ENCODE data around the gene PAX8.
"Not testable (repeated sequence)": the region's sequence is repeated elsewhere in the genome, so short reads cannot be mapped to it uniquely, and the experiment has no call there.

The PAX8 gene

DNA sequence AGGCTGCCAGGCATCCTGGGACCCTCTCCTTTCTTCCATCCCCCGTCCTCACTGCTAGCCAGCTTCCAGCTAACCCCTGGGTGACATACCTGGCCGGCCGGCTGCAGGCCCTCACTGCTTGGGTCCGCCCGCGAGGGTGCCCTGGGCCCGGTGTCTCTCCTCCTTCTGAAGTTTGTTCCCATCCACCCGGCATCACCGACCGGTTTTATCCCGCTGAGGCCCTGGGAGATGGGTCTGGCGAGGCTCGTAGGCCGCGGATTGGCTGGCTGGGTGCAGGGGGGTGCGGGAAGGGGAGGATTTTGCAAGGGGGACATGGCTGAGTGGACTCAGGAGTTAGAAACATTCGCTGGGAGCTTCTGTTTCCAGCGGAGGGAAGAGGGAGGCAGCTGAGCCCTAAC lies at the start of gene PAX8:
Gene PAX8 (minus strand): TSS at position 180 of the 398 bp plus-strand sequence. CDS start 527 bp downstream, outside the sequence.
- no peak for DNase-seq

GRCh38 chr2:113328043-113328442 lies 49.3 kb upstream of the PAX8 start:
- DNase-seq: no peak

DNA sequence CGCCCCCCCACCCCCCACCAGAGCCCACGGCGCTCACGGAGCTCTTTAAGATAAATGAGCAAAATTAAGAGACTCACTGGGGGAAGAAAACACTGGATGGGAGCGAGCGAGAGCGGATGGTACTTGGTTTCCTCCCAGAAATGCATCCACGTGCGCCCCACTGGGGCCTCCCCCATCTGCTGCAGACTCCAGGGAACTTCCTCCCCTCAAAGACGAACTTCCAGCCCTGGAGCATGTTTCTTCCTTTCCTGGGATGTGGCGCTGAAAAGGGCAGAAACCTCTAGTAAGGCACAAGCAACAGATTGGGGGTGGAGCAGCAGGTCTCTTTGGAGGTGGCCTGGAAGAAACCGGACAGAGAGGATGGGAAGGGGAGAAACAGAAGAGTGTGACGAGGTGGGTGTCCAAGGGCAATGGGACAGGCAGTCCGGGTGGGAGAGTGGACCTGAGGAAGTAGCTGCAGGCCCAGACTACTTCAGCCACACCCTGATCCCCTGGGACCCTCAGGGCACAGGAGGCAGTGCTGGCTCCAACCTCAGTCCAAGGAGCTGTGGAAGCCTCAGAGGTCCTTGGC lies 46.5 kb upstream of the PAX8 start:
- DNase-seq: not testable (repeated sequence)

- peak; percentile 32 for DNase-seq
Measured at GRCh38 chr2:113324684-113325160, 46.0 kb upstream of the PAX8 start.

DNA sequence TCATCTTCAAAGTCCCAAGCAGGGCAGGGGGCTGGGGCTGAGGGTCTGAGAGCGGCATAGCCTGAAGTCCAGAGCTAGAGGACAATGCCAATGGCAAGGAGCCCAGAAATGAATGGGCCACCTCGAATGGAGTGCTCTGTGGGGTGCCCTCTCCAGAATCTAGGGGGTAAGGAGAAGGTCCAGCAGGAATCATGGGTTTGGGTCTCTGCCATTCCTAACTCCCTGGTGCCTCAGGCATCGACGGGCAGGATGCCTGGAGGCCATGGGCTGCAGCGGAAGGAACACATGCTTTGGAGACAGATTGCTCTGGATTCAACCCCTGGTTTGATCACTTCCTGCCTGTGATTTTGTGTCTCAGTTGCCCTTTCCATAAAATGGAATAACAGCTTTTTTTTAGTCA lies 44.4 kb upstream of the PAX8 start:
- not testable (repeated sequence) for DNase-seq

DNA sequence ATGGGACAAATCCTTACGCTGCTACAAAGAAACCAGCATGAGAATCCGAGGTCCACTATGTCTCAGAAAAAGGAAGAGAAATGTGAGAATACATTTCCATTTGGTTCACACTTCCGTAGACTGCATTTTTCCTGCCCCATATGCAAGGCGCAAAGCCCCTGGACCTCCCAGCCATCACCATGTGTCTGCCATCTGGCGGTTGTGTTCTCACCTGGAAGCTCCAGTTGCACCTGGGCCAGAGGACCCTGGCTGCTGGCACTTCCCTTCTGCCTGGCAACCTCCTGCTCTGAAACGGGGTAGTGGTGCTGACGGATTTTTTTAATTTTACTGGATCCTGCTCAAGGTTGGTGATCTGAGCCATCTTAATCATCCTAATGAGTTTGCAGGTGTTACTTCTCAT lies 41.4 kb upstream of the PAX8 start:
- DNase-seq: not testable (repeated sequence)

DNA sequence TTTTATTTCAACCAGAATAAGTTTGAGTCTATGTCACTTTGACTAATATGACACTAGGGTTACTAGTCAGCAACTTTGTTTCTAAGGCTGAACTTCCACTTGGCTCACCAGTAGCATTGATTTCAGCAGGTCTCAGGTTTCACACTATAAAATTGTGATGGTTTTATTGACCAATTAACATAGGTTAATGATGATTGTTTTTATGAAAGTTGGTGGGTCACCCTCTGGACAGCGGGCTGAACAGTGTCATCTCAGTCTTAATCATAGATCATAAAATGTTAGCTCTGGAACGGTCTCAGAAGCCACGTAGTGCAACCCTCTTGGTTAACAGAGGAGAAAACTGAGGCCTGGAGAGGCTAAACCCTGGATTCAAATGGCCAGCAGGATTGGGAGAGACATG lies 40.2 kb upstream of the PAX8 start:
- DNase-seq: not testable (repeated sequence)

DNA sequence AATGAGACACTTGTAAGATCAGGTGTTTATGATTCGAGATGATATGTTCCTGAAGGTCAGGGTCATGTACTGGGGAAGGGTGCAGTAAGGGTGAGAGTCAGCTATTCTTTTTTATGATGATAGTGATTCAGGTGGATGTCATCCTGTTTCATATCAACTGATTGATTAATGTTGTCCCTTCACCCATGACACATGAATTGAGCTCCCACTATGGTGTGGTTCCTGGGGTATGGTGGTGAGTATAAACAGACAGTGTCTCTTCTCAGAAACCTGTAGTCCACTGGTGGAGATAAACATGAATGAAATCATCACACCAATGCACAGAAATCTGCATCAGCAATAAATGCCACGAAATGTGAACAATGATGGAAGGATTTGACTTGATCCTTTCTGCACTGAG lies 37.4 kb upstream of the PAX8 start:
- no peak for DNase-seq

- not testable (repeated sequence) for DNase-seq
Measured at GRCh38 chr2:113314663-113315062, 35.9 kb upstream of the PAX8 start.

DNA sequence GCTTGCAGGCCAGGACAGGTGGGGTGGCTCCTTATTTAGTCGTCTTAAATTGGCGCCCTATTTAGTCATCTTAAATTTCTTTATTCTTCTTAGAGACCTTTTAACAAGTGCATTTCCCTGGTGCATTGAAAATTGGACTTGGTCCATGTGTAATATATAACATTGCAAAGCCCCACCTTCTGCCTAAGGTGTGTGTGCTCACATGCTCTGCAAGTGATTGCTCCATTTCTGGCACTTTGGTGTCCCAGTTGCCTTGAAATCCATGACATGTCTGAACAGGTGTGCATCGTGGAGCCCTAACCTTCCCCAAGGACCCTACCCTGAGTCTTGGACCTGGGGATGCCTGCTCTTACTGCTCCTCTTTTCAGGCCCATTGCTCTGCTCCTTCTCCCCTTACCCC lies 35.5 kb upstream of the PAX8 start:
- DNase-seq: not testable (repeated sequence)

DNA sequence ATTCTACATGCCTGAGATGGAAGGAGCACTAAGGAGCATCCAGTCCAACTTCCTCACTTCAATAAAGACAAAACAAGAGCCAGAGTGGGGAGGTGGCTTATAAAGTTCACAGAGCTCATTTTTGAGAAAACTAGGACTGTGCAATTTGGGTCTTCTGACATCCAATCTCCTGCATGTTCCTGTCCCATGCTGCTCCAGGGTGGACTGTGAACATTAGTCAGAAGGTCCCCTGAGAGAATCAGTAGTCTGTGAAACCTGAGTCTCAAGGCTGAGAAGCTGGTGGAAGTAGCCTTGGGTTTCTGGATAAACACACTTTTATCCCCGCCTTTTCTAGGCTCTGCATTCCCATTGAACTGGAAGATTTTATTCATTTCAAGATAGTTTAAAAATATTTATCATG lies 33.1 kb upstream of the PAX8 start:
- DNase-seq: not testable (repeated sequence)

DNA sequence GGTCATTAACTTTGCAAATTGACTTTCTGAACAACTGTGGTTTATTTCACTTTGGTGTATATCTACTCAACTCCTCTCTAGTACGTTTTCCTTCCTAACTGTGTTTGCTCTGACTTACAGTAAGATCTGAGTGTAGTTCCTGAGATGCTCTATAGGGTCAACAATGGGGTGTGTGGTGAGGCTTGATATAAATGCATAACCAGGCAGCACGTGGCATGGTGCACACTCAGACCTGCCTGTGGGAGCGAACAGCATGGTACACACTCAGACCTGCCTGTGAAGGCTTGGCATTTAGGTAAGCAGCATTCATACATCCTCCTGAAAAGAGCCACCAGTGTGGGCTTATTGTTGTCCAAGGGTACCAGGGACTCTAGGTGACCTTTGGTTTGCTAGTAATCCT lies 32.5 kb upstream of the PAX8 start:
- not testable (repeated sequence) for DNase-seq

DNA sequence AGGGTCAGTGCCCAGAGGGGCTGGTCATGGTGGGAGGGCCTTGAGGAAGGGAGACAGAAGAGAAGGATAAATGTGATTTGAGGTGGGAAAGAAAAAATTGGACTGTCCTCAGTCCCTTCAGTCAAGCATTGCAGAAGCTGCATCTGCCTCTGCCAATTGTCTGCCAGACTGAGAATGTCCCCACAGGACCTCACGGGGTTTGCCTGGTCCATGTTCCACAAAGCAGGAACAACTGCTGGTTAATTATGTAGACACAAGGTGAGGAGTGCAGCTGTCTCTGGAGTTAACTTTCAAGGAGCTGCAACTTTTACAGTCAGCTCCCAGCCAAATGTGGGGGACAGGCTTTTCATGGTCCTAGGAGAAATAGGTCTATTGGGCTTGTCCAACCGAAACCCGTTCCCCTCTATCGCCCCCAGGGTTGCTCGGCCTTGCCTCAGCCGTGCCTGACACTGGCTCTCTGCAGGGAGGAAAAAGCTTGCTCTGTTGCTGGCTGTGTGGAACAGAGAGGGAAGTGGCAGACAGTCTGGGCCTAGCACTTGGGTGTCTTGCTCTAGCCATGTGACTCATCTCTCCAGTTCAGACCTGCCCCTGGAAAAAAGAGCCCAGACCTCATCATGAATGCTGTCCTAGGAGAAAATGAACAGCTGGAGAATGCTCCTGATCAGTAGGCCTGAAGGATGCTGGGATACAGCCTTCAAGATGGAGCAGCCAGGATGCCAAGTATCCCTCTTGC lies 31.1 kb upstream of the PAX8 start:
- DNase-seq: no peak

DNA sequence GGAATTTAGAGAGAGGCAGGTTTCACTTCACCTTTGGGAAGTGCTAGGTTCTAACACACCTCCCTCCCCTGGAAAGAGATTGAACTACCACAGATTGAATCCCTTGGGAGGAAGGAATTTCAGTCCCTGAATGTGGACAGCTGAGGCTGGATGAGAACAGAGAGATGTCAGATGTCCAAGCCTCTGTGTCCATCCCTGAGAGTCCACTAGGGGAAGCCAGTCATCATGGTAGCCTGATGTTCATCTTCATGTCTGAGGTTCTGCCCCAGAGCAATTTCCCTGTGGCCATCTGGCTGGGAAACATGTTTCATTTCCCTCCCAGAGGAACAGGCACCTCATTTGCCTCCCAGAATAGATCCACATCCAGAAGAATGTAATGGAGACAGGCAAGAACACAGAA lies 30.1 kb upstream of the PAX8 start:
- not testable (repeated sequence) for DNase-seq

GRCh38 chr2:113306207-113306606 lies 27.5 kb upstream of the PAX8 start:
- DNase-seq: not testable (repeated sequence)

DNA sequence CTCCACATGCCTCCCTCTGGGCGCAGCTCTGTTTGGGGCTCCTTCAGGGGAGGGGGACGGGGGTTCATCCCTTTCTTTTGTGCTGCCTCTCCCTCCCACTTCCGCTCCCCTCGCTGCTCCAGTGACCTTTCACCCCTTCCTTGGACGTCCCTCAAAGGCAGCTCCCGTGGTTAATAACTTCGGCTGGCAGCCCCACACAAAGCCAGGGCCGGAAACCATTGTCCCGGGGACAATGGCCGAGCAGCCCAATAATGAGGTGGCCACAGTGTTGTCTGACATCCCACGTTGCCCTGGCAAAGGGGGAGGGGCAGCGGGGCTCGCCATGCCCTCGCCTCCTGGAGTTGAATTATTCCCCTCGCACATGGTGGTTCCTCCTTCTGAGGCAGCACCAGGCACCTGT lies 27.0 kb upstream of the PAX8 start:
- not testable (repeated sequence) for DNase-seq

DNA sequence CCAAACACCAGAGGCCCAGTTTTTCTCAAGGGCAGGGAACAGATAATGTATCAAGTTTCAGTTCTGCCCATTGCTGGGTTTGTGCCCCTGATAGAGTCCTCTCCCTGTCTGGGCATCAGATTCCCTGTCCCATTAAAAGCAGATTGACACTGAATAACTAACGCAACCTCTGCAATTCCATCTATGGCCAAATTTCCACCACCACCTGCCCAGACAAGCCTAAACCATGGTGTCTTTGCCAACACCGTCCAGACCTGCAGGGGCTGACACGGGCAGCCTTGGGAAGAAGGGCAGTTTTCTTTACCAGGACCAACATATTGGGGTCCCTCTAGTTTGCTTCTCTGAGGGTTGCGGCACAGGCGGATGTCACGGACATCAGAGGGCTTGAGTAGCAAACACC lies 26.4 kb upstream of the PAX8 start:
- DNase-seq: no peak

DNA sequence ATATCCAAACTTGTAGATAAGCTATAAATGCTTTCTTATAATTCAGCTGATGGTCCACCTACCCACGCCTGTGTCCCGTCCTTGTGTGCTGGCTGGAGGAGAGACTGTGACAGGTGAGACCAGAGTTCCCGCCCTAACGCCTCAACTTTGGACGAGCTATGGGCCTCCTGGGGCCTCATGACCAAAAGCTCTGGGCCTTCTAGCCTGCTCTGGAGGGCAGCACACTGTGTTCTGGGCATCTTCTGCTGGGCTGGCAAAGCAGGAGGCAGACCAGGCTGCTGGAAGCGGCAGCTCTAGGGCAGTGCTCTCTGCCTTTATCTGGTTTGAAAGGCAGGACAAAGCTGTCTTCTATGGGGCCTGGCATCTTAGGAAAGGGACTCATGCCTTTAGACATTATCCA lies 26.0 kb upstream of the PAX8 start:
- no peak for DNase-seq

DNA sequence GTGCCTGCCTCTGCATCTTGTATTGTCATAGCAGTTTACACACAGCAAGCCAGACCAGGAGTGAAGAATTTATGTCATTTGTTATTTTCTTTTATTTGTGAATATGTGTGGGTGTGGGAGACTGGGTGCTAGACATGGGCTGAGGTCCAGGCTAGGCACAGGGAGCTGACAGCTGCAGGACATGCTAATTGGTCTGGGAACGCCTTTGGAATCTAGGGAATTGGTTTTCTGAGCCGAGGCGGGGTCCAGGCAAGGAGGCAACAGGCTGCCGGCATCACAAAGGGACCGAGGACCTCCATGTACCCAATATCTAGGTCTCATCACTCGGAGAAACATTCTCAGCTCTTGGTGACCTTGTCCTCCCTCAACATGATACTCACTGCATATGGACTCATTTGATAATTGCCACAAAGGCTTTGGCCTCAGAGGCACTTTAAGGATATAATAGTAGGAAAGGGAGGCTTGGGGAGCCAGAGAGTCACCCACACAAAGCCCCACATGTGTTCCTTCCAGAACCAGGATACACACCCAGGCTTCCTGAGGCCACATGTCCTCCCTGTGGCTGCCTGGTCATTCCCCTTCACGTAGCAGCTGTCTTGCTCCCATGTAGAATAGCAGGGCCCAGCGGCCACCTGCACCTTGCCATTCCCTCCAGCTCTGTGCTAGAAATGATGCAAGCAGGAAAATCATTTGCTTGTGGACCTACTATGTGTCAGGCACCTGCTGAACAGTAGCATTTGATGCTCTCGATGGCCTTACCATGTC lies 23.7 kb upstream of the PAX8 start:
- not testable (repeated sequence) for DNase-seq

DNA sequence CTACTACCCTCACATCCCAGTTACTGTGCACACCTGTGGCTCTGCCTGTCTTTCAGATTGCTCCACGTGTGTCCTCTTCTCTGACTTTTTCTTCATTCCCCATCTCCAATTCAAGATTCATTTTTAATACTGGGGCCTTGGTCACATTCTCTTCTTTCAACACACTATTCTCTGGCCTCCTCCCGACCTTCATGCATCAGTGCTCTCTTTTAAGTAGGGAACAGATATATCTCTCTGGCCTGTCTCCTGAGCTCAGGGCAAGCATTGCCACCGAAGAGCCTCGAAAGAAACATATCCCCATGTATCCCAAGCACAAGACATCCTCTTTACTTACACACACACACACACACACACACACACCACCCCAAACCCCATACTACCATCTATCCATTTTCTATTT lies 21.6 kb upstream of the PAX8 start:
- DNase-seq: no peak

DNA sequence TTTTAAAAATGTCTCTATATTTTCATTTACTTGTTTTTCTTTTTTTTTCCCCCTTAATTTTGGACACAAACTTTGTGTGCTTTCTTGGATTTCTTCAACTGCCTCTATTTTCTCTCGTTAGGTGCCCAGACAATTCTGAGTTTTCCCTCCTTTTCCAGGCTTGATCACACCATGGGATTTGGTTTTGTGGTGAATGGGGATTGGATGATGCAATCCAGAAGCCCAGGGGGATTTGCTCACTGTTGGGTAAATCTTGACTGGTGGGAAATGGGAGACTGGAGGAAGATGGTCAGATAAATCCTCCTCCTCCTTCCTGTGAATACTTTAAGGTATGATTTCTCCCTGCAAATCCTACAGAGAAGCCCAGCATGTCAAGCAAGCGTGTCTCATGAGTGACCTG lies 19.5 kb upstream of the PAX8 start:
- no peak for DNase-seq

DNA sequence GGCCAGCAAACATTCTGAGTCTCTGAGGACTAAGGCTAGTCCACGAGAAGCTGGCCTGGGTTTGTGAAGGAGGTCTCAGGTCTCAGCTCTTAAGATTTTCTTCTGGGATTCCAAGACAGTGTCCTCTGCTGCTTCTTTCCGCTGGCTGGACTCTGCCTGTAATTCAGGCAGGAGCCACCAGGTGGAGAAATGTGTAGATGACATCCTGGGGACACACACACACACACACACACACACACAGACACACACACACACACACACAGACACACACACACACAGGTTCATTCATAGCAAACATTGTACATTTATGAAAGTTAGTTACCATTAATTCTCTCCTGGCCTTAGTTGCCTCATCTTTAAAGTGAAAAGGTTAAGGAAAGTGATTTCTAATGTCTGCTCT lies 18.9 kb upstream of the PAX8 start:
- DNase-seq: peak; percentile 64

GRCh38 chr2:113291191-113291590 lies 12.5 kb upstream of the PAX8 start:
- DNase-seq: no peak

DNA sequence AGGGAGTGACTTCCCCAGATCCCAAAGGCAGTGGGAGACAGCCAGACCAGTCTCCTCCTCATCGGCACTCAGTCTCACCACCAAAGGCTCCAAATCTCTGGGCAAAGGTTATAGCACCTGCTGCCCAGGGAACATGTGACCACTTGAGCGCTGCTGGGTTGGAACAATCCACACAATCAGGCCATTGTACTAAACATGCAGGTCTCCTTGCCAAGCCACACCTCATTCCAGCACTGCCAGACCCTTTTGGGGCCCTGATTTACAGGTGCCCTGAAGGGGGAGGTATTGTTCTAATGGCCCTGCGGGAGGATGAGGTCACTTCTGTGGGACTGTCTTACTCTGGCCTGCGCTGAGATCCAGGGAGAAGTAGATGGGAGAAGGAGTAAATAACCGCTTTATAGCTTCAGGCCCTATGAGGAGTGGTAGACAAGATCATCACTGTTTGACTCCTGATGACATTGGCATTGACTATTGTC lies 10.0 kb upstream of the PAX8 start:
- DNase-seq: not testable (repeated sequence)
